Stimulated activated CD8-positive, alpha-beta memory T cell treated with anti-CD3 and anti-CD28 coated beads, Interleukin-7, amount 100 ng/mL, for 24 hours (primary cell): Measurements from ENCODE around the gene FBXO31.

Experiments
- DNase-seq: peaks from one replicate; pipeline ENCODE4 v3.0.0-alpha.2; 2020; ENCODE audit warnings: low read depth

The FBXO31 gene

GRCh38 chr16:87278191-87279093 is 105.1 kb downstream of the FBXO31 start:
- no peak for DNase-seq
